ENCODE results near the gene TSPAN18.

GRCh38 chr11:44880511-44880910 lies 153.7 kb downstream of the TSPAN18 start:
- TF ChIP-seq POLR2AphosphoS5 (IDR thresholded peaks at IDR 0.05; ENCODE audit: borderline replicate concordance, low read depth, low read length) = no peak
- no peak for TF ChIP-seq FOXP2 (optimal IDR thresholded peaks at IDR 0.05; ENCODE audit: control extremely low read depth, extremely low read length, insufficient read depth)

All from SK-N-MC (cell line).